Measurements from ENCODE around the gene HAPLN3.

DNA sequence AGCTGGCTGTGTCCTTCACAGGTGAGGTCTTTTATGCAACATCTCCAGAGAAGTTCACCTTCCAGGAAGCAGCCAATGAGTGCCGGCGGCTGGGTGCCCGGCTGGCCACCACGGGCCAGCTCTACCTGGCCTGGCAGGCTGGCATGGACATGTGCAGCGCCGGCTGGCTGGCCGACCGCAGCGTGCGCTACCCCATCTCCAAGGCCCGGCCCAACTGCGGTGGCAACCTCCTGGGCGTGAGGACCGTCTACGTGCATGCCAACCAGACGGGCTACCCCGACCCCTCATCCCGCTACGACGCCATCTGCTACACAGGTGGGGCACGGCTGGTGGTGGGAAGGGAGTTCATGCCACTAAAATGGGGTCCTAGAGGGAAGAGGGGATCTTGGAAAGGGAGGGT lies 52.0 kb downstream of the HAPLN3 start:
- TF ChIP-seq, protein P1, sequence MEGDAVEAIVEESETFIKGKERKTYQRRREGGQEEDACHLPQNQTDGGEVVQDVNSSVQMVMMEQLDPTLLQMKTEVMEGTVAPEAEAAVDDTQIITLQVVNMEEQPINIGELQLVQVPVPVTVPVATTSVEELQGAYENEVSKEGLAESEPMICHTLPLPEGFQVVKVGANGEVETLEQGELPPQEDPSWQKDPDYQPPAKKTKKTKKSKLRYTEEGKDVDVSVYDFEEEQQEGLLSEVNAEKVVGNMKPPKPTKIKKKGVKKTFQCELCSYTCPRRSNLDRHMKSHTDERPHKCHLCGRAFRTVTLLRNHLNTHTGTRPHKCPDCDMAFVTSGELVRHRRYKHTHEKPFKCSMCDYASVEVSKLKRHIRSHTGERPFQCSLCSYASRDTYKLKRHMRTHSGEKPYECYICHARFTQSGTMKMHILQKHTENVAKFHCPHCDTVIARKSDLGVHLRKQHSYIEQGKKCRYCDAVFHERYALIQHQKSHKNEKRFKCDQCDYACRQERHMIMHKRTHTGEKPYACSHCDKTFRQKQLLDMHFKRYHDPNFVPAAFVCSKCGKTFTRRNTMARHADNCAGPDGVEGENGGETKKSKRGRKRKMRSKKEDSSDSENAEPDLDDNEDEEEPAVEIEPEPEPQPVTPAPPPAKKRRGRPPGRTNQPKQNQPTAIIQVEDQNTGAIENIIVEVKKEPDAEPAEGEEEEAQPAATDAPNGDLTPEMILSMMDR (IDR thresholded peaks at IDR 0.05 in 4 of 5, conservative IDR thresholded peaks at IDR 0.05 in 1 of 5), result no peak
- no peak for TF ChIP-seq POLR2A (IDR thresholded peaks at IDR 0.05)
